ENCODE data around the gene USHBP1. TPM values are rescaled to one million over a fixed set of nuclear protein-coding genes. Genes with fewer than 3 reads are reported as not detected.

USHBP1 gene
- total RNA-seq, 1 donor from 2014 or later = not detected

GRCh38 chr19:17262557-17262956, 2.0 kb downstream of the USHBP1 start:
- TF ChIP-seq CTCF (IDR thresholded peaks at IDR 0.05; ENCODE audit: unreplicated experiment) = no peak
- no peak overlapping the region for H3K4me3 Mint-ChIP-seq
- peaks cover 6% of the 10 kb centered on the region for H3K4me1 Mint-ChIP-seq
- no peaks in the 10 kb centered on the region for H3K9me3 Mint-ChIP-seq
- no peak for DNase-seq (ENCODE audit: low spot score in 2 of 2, unreplicated experiment in 2 of 2)
- H3K36me3 Mint-ChIP-seq = no peaks in the 10 kb centered on the region
- H3K27me3 Mint-ChIP-seq (ENCODE audit: low read depth) = peaks cover 2% of the 10 kb centered on the region
- peak overlapping the region; percentile 25 for H3K27ac Mint-ChIP-seq

GRCh38 chr19:17260842-17261325, 3.7 kb downstream of the USHBP1 start:
- Mint-ChIP-seq H3K27me3 (ENCODE audit: low read depth) (peaks cover 2% of the 10 kb centered on the region), H3K4me3 (no peak overlapping the region), H3K36me3 (no peaks in the 10 kb centered on the region), H3K9me3 (no peaks in the 10 kb centered on the region), H3K4me1 (no peaks in the 10 kb centered on the region), H3K27ac (peak overlapping the region; percentile 58)
- TF ChIP-seq CTCF (IDR thresholded peaks at IDR 0.05; ENCODE audit: unreplicated experiment) = peak; percentile 90
- DNase-seq (ENCODE audit: low spot score in 2 of 2, unreplicated experiment in 2 of 2) = peak; percentile 80 to 92

- no peak for TF ChIP-seq CTCF (IDR thresholded peaks at IDR 0.05; ENCODE audit: unreplicated experiment)
- no peak overlapping the region for H3K4me3 Mint-ChIP-seq
- no peaks in the 10 kb centered on the region for H3K36me3 Mint-ChIP-seq
- H3K4me1 Mint-ChIP-seq = no peaks in the 10 kb centered on the region
- H3K27me3 Mint-ChIP-seq (ENCODE audit: low read depth) = peaks cover 2% of the 10 kb centered on the region
- DNase-seq (ENCODE audit: low spot score in 2 of 2, unreplicated experiment in 2 of 2) = no peak
- H3K9me3 Mint-ChIP-seq = no peaks in the 10 kb centered on the region
- H3K27ac Mint-ChIP-seq = no peak overlapping the region
Observed at GRCh38 chr19:17259934-17260333, 4.6 kb downstream of the USHBP1 start.

GRCh38 chr19:17259118-17259780, 5.3 kb downstream of the USHBP1 start:
- no peak for TF ChIP-seq CTCF (IDR thresholded peaks at IDR 0.05; ENCODE audit: unreplicated experiment)
- no peak for DNase-seq (ENCODE audit: low spot score in 2 of 2, unreplicated experiment in 2 of 2)
- no peak overlapping the region for H3K27ac Mint-ChIP-seq
- H3K9me3 Mint-ChIP-seq = no peaks in the 10 kb centered on the region
- no peaks in the 10 kb centered on the region for H3K36me3 Mint-ChIP-seq
- no peaks in the 10 kb centered on the region for H3K4me1 Mint-ChIP-seq
- no peak overlapping the region for H3K4me3 Mint-ChIP-seq
- H3K27me3 Mint-ChIP-seq (ENCODE audit: low read depth) = peaks cover 2% of the 10 kb centered on the region

- TF ChIP-seq CTCF (IDR thresholded peaks at IDR 0.05; ENCODE audit: unreplicated experiment) = no peak
- DNase-seq (ENCODE audit: low spot score in 2 of 2, unreplicated experiment in 2 of 2) = no peak
- Mint-ChIP-seq H3K9me3 (no peaks in the 10 kb centered on the region), H3K27me3 (ENCODE audit: low read depth) (peaks cover 2% of the 10 kb centered on the region), H3K4me3 (no peak overlapping the region), H3K27ac (no peak overlapping the region), H3K36me3 (no peaks in the 10 kb centered on the region), H3K4me1 (no peaks in the 10 kb centered on the region)
Observed at GRCh38 chr19:17256130-17256529, 8.4 kb downstream of the USHBP1 start.

Data from mesothelial cell of epicardium (in vitro differentiated cells).